MCF 10A (cell line): ENCODE results near the gene GNAI3. TPM values are rescaled to one million over a fixed set of nuclear protein-coding genes. Genes with fewer than 3 reads are reported as not detected.

Source experiments
- BruUV-seq: library from RNA; stranded (reverse); fragments of 400-500 nt; replicated peaks from 2 replicates; lab custom pipeline; 2021; lab: Mats Ljungman, UMichigan
- CTCF ChIA-PET: fragments of 300-600 bp; sonication (Branson Sonifier 250); formaldehyde crosslinking; extraction: SDS; loops from one replicate; lab custom pipeline; 2021; ENCODE audit warnings: antibody characterized with exemption, inconsistent platforms; lab: Yijun Ruan, JAX
- POLR2A ChIA-PET: fragments of 300-600, 350-650 bp; sonication (Branson Sonifier 250); formaldehyde crosslinking; extraction: SDS; loops from one replicate; lab custom pipeline; 2020; ENCODE audit warnings: antibody characterized with exemption, inconsistent platforms; lab: Yijun Ruan, JAX
- DNase-seq: peaks from one replicate; pipeline ENCODE4 v3.0.0-alpha.2; 2018; ENCODE audit not compliant: unreplicated experiment
- H3K27ac Mint-ChIP-seq: one replicate; pipeline ENCODE4 v1.8.0; 2022; ENCODE audit warnings: mild to moderate bottlenecking, low read depth, mixed read lengths; ENCODE audit not compliant: unreplicated experiment
- H3K27me3 Mint-ChIP-seq: one replicate; pipeline ENCODE4 v1.8.0; 2022; ENCODE audit warnings: mixed read lengths; ENCODE audit not compliant: insufficient read depth, unreplicated experiment
- H3K36me3 Mint-ChIP-seq: one replicate; pipeline ENCODE4 v1.8.0; 2022; ENCODE audit warnings: mild to moderate bottlenecking, moderate library complexity, mixed read lengths; ENCODE audit not compliant: insufficient read depth, unreplicated experiment
- H3K4me1 Mint-ChIP-seq: one replicate; pipeline ENCODE4 v1.8.0; 2022; ENCODE audit warnings: mixed read lengths; ENCODE audit not compliant: insufficient read depth, unreplicated experiment
- H3K4me3 Mint-ChIP-seq: one replicate; pipeline ENCODE4 v1.8.0; 2022; ENCODE audit warnings: mild to moderate bottlenecking, moderate library complexity, mixed read lengths; ENCODE audit not compliant: unreplicated experiment
- H3K9me3 Mint-ChIP-seq: one replicate; pipeline ENCODE4 v1.8.0; 2022; ENCODE audit warnings: mixed read lengths; ENCODE audit not compliant: unreplicated experiment
- CTCF ChIP-seq: fragments of 200-600 bp; IDR thresholded peaks from one replicate; pipeline ENCODE4 v1.8.0; 2022; ENCODE audit warnings: antibody characterized with exemption, mild to moderate bottlenecking; ENCODE audit not compliant: unreplicated experiment
- intact Hi-C: fragments of 100-400 bp; cut with micrococcal nuclease; formaldehyde crosslinking; loops from 2 replicates; pipeline ENCODE4 v1.14.1; 2022
- total RNA-seq: library from RNA; stranded (reverse); gene quantifications from 2 replicates; pipeline ENCODE4 v1.2.3, GENCODE V29; 2022

GNAI3 gene
- total RNA-seq, 1 experiment from 2014 or later: 8.0 TPM

- H3K9me3 Mint-ChIP-seq: no peaks in the 10 kb centered on the region
- no peaks in the 10 kb centered on the region for H3K27me3 Mint-ChIP-seq
- no peak for DNase-seq
- no peak overlapping the region for H3K27ac Mint-ChIP-seq
- H3K4me3 Mint-ChIP-seq: no peak overlapping the region
- CTCF ChIA-PET: interaction anchor here (1.5 to 40.0 kb wide), 3 partner anchors 15 to 43 kb away, joined by 4 to 1071 read pairs (median 5); partner anchors contain the start of gene GPR61
- peaks cover 4% of the 10 kb centered on the region for H3K4me1 Mint-ChIP-seq
- no peak for TF ChIP-seq CTCF
- POLR2A ChIA-PET: no interaction called here
- intact Hi-C loops: no loop called here
- H3K36me3 Mint-ChIP-seq: peaks cover 11% of the 10 kb centered on the region
- BruUV-seq: no TSS peak
These were observed 47.5 kb upstream of the GNAI3 start for GRCh38 chr1:109500941-109501381.

DNA sequence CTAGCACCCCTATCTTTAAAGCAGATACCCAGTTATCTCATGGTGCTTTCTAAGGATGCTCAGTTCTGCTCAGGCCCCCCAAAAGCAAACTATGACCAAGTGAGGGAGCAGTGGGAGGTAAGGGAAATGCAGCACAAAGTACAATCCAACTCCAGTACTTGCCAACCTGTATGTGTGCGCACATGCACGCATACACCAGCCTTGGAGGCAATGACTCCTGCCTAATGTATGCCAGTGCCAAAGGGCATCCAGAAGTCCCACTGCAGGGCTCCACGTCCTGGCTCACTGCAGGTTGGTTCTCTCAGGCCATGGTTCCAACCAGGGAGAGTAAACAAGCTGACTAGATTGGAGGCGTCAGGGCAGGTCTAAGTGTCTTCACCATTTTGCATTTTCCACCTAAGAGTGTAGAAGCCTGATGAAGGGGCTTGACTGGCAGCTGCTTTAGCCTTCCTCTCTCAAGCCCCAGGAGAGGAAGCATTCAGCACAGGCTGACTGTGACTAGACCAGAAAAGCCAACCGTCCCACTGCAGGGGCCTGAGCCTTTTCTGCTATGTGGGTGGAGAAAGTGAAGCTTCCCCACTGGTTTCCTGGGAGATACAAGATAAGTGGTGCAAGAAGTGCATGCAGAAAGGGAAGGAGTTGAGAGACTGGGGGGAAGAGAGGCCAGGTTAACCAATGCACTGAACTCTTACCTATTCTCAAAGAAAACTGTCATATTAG, 46.6 kb upstream of the GNAI3 start:
- H3K9me3 Mint-ChIP-seq: no peaks in the 10 kb centered on the region
- intact Hi-C loops: no loop called here
- ChIA-PET CTCF (interaction anchor here (0.5 to 40.0 kb wide), 3 partner anchors 10 to 581 kb away, joined by 4 to 1071 read pairs (median 121); partner anchors contain the start of genes CYB561D1 and GPR61), POLR2A (no interaction called here)
- no peak overlapping the region for H3K4me3 Mint-ChIP-seq
- no peak overlapping the region for H3K27ac Mint-ChIP-seq
- DNase-seq: no peak
- peaks cover 6% of the 10 kb centered on the region for H3K36me3 Mint-ChIP-seq
- no TSS peak for BruUV-seq
- H3K4me1 Mint-ChIP-seq: peaks cover 4% of the 10 kb centered on the region
- H3K27me3 Mint-ChIP-seq: no peaks in the 10 kb centered on the region
- no peak for TF ChIP-seq CTCF

DNA sequence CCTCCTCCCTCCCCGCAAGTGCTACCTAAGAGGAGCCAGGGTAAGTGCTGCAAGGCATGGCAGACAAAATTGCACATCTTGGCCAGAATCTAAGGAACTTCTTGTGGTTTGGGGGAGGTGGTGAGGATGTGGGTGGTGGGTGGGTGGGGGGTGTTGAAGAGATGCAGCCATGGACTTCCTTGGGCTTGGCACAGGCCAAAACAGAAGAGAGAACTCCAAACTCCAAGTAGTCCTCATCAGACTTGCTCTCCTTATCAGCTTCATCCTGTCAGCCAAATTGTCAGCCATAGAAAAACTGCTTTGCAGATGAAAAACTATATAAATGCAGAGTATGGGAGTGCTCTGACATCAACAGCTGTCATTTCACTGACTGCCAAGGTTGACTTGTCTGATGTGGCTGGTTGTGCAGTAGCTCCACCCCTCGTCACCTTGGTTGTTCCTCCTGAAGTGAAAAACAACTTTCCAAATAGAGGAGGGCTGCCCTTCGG, 46.0 kb upstream of the GNAI3 start:
- H3K27ac Mint-ChIP-seq: no peak overlapping the region
- no peak for DNase-seq
- peaks cover 6% of the 10 kb centered on the region for H3K36me3 Mint-ChIP-seq
- H3K4me1 Mint-ChIP-seq: peaks cover 4% of the 10 kb centered on the region
- no peak for TF ChIP-seq CTCF
- H3K9me3 Mint-ChIP-seq: no peaks in the 10 kb centered on the region
- peaks cover under 1% of the 10 kb centered on the region for H3K27me3 Mint-ChIP-seq
- POLR2A ChIA-PET: no interaction called here
- no TSS peak for BruUV-seq
- CTCF ChIA-PET: interaction anchor here (10.2 to 40.0 kb wide), 2 partner anchors 11 to 32 kb away, joined by 121 to 1071 read pairs; partner anchors contain the start of genes CYB561D1 and GPR61
- no peak overlapping the region for H3K4me3 Mint-ChIP-seq
- intact Hi-C loops: no loop called here

GRCh38 chr1:109503935-109504334, 44.5 kb upstream of the GNAI3 start:
- Mint-ChIP-seq H3K27me3 (peaks cover 16% of the 10 kb centered on the region), H3K9me3 (no peaks in the 10 kb centered on the region), H3K36me3 (peaks cover 5% of the 10 kb centered on the region), H3K27ac (no peak overlapping the region), H3K4me1 (peaks cover 6% of the 10 kb centered on the region), H3K4me3 (no peak overlapping the region)
- POLR2A ChIA-PET: interaction anchor here (1.2 to 1.3 kb wide), 2 partner anchors 10 to 45 kb away, joined by 4 to 5 read pairs; partner anchors contain the start of genes CYB561D1 and GNAI3
- no TSS peak for BruUV-seq
- TF ChIP-seq CTCF: no peak
- CTCF ChIA-PET: interaction anchor here (10.2 to 40.0 kb wide), 2 partner anchors 12 to 30 kb away, joined by 121 to 1071 read pairs; partner anchors contain the start of genes CYB561D1 and GPR61
- intact Hi-C loops: no loop called here
- no peak for DNase-seq
